ENCODE measurements around the gene GLG1.

Gene GLG1

GRCh38 chr16:74625500-74626350 is 18.8 kb upstream of the GLG1 start:
- DNase-seq, result no peak
- no peak for TF ChIP-seq POLR2A (IDR thresholded peaks at IDR 0.05; ENCODE audit: low read length)
- no peak for TF ChIP-seq GATA1 (IDR thresholded peaks at IDR 0.05; ENCODE audit: low read depth, low read length)

- TF ChIP-seq POLR2A (IDR thresholded peaks at IDR 0.05; ENCODE audit: low read length) (no peak), GATA1 (IDR thresholded peaks at IDR 0.05; ENCODE audit: low read depth, low read length) (no peak)
- DNase-seq, result no peak
Measured at GRCh38 chr16:74623839-74624235, 16.9 kb upstream of the GLG1 start.

- no peak for TF ChIP-seq POLR2A (IDR thresholded peaks at IDR 0.05; ENCODE audit: low read length)
- TF ChIP-seq GATA1 (IDR thresholded peaks at IDR 0.05; ENCODE audit: low read depth, low read length), result no peak
- peak; percentile 51 to 71 for DNase-seq
Measured at GRCh38 chr16:74623214-74623838, 16.4 kb upstream of the GLG1 start.

- TF ChIP-seq GATA1 (IDR thresholded peaks at IDR 0.05; ENCODE audit: low read depth, low read length) (no peak), POLR2A (IDR thresholded peaks at IDR 0.05; ENCODE audit: low read length) (no peak)
- DNase-seq, result no peak
Measured at GRCh38 chr16:74622005-74622404, 15.1 kb upstream of the GLG1 start.

GRCh38 chr16:74617206-74617788 is 10.4 kb upstream of the GLG1 start:
- TF ChIP-seq GATA1 (IDR thresholded peaks at IDR 0.05; ENCODE audit: low read depth, low read length), result no peak
- TF ChIP-seq POLR2A (IDR thresholded peaks at IDR 0.05; ENCODE audit: low read length), result no peak
- DNase-seq, result no peak

GRCh38 chr16:74611721-74612120 is 4.8 kb upstream of the GLG1 start:
- DNase-seq, result no peak
- TF ChIP-seq POLR2A (IDR thresholded peaks at IDR 0.05; ENCODE audit: low read length), result no peak
- no peak for TF ChIP-seq GATA1 (IDR thresholded peaks at IDR 0.05; ENCODE audit: low read depth, low read length)

GRCh38 chr16:74608944-74609343 is 2.0 kb upstream of the GLG1 start:
- peak; percentile 34 to 78 for DNase-seq

GRCh38 chr16:74608381-74608780 is 1.5 kb upstream of the GLG1 start:
- no peak for DNase-seq
- no peak for TF ChIP-seq GATA1 (IDR thresholded peaks at IDR 0.05; ENCODE audit: low read depth, low read length)
- TF ChIP-seq POLR2A (IDR thresholded peaks at IDR 0.05; ENCODE audit: low read length), result no peak

More at GRCh38 chr16:74608944-74609343, 2.0 kb upstream of the GLG1 start:
- TF ChIP-seq POLR2A (IDR thresholded peaks at IDR 0.05; ENCODE audit: low read length), result no peak
- TF ChIP-seq GATA1 (IDR thresholded peaks at IDR 0.05; ENCODE audit: low read depth, low read length), result no peak

- no peak for DNase-seq
- TF ChIP-seq GATA1 (IDR thresholded peaks at IDR 0.05; ENCODE audit: low read depth, low read length) (no peak), POLR2A (IDR thresholded peaks at IDR 0.05; ENCODE audit: low read length) (no peak)
Measured at GRCh38 chr16:74607962-74608356, 1.0 kb upstream of the GLG1 start.

- no peak for DNase-seq
- TF ChIP-seq GATA1 (IDR thresholded peaks at IDR 0.05; ENCODE audit: low read depth, low read length) (no peak), POLR2A (IDR thresholded peaks at IDR 0.05; ENCODE audit: low read length) (no peak)
Measured at GRCh38 chr16:74607310-74607961, 522 bp upstream of the GLG1 start.

- peak; percentile 48 to 66 for DNase-seq
- no peak for TF ChIP-seq POLR2A (IDR thresholded peaks at IDR 0.05; ENCODE audit: low read length)
- TF ChIP-seq GATA1 (IDR thresholded peaks at IDR 0.05; ENCODE audit: low read depth, low read length), result no peak
Measured at GRCh38 chr16:74605746-74606520, 981 bp downstream of the GLG1 start.

- TF ChIP-seq POLR2A (IDR thresholded peaks at IDR 0.05; ENCODE audit: low read length), result no peak
- no peak for TF ChIP-seq GATA1 (IDR thresholded peaks at IDR 0.05; ENCODE audit: low read depth, low read length)
- DNase-seq, result no peak
Measured at GRCh38 chr16:74605332-74605731, 1.6 kb downstream of the GLG1 start.

- TF ChIP-seq GATA1 (IDR thresholded peaks at IDR 0.05; ENCODE audit: low read depth, low read length), result no peak
- no peak for TF ChIP-seq POLR2A (IDR thresholded peaks at IDR 0.05; ENCODE audit: low read length)
- DNase-seq, result no peak
Measured at GRCh38 chr16:74603848-74604247, 3.1 kb downstream of the GLG1 start.
